Frontal cortex (tissue), 4 donors: ENCODE measurements around the gene HOXB6. TPM values are rescaled to one million over a fixed set of nuclear protein-coding genes. Genes with fewer than 3 reads are reported as not detected.

Experiments
- DNase-seq, 2 donors: peaks; one replicate each; pipeline ENCODE4 v3.0.0; 2012; ENCODE audit warnings: low spot score in 2 of 2
- FAIRE-seq: peaks from 2 replicates; lab custom pipeline; 2012; peaks lifted over from hg19 to GRCh38; lab: Jason Lieb, UNC
- total RNA-seq: library from RNA; depleted of rRNA; stranded (reverse); fragments of >200 nt; gene quantifications from one replicate; pipeline ENCODE4 v1.2.3, GENCODE V29; 2014
- donor health status: control.
- donor health status: control.
- donor health status: control.

HOXB6 gene
- total RNA-seq, 1 donor from 2014 or later, result not detected

DNA sequence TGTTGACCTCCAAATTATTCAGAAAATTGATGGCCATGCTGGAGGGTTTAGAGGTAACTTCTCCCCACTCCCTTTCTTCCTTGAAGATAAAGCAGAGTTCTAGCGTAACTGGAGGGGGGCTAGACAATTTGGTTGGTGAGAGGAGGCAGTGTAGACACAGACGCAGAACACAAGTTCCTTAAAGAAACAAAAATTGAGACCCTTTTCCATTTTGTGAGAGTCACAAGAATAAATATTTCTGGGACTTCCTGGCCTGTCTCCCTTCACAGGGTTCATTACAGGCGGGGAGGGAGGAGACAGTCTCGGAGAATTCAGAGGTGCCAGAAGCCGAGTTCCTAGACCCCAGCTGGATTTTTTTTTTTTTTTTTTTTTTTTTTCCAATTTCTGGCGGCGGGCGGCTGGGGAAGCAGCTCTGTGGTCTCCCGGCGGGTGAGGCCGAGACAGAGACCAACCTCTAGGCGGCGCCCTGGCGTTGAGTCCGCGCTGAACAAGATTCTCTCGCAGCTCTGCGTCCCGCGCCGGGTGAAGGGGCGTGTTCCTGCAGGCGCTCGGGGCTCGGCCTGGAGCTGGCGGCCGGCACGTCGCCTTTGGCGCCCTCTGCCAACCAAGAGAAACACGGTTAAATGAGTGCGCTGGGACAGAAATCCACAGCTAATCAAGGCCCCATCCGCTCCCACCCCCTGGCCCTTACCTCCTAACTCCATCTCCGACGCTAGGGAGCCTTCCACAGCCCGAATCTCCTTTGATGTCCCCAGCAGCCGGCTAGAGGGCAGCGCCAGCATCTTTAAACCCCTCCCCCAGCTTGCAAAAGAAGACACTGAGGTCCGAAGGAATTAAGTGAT is 31.6 kb upstream of the HOXB6 start:
- no peak for FAIRE-seq
- no peak for DNase-seq

DNA sequence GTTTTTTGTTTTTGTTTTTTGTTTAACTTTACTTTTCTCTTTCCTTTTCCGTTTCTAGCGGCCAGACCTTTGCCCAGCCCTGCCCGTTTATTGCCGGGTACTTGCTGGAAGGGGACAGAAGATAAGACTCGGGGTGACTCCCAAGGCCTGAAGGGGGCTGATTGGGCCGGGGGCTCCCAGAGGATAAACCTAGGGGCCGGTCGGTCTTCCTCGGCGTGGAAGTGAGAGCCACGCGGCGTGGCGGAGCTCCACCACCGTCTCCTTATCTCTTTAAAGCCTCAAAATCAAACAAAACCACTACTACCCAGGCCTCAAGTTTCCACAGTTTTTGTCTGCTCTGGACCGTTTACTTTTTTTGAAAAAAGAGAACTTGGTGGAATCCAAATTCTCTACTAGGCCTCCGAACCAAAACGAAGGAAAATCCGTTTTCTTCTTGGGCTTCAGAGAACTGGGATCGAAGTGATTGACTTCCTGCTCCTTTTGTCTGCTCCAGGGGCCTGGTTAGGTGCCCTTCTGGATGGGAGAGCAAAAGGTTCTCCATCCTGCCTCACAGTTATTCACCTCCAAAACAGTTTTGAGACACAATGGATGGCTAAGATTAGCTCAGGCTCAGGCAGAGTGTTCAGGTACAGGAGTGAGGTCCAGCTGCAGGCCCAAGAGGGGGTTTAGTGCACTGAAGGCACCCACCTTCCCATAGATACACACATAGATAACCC is 29.9 kb upstream of the HOXB6 start:
- FAIRE-seq (no peak), DNase-seq (no peak)

DNA sequence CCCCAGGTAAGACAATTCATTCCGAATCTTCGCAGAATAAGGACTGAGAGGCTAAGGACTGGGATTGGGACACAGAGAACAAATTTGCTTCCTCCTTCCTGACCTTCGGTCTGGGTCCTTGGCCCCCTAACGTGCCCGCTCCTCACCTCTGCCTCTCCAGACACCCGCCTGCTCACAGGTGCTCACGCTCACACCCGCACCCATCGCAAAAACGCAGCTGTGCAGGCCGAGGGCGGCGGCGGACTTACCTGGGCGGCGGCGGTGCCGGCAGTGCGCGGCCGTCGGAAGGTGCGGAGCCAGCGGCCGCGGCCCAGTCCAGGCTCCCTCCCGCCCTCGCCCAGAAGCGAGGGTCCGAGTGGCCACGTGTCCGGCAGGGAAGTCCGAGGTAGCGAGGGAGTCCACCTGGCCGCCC is 28.5 kb upstream of the HOXB6 start:
- DNase-seq (no peak), FAIRE-seq (no peak)

DNA sequence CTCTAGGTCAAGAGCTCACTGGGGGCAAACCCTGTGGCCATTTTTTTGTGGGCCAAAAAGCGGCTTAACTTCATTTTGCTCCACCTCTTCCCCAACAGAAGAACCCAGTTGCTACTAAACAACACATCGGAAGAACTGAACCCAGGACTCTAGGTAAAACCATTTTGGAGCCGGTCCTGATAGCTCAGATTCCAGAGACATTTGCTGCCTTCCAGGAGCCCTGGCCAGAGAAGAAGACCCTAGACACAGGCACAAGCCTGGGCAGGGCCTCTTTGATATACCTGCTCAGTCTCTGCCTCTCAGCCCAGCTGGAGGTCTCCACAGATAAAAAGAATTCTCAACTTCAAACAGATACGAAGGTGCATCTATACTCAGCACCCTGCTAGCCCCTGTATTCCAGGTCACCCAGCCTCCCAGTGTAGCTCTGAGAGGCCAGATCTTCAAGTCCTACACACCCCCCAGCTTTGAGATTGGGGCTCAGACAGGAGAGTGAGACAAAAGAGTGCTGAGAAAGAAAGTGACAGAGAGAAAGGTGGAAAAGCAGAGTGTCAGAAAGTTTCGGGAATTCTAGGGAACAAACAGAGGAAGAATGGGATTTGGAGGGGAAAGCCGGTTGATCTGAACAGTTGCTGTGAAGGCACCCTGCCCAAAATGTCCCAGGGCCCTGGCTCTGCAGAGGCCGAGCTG is 27.9 kb upstream of the HOXB6 start:
- FAIRE-seq (no peak), DNase-seq (no peak)

DNA sequence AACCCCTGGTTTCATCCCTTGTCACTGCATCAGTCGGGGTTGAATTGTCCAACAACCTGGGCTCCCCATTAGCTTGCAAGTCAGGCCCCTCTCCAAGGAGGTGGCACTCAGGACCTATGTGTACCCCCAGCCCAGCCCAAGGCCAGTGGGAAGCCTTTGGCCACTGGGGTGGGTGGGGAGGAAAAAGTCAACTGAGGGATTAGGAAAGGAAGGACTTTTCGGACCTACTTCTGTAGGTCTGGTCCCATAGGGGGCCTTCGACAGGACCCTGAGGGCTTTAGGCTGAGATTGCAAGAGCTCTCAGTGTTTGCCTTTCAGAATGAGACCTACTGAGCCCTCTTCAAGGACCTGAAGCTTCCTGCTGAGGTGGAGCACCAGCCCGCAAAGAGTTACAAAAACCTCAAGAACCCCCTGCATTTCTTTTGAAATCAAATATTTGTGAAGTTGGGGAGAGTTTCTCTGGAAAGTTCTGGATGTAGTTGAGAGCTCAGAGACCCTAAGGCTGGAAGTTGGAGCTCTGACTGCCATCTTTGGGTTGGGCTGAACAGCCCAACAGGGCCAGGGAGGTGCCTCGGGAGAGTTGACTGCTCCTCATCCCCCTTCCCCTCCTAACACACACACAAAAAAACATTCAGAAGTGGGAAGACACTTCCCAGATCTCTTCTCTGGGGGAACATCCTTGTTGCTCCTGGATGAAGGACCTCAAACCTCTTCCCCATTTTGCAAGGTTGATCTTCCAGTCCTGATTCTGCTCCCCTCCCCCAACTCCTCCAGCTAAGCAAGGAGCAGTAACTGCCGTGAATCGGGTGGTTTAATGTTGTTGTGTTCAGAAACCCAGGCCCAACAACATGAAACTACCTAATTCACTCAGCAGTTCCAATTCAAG is 27.1 kb upstream of the HOXB6 start:
- FAIRE-seq (no peak), DNase-seq (no peak)

DNA sequence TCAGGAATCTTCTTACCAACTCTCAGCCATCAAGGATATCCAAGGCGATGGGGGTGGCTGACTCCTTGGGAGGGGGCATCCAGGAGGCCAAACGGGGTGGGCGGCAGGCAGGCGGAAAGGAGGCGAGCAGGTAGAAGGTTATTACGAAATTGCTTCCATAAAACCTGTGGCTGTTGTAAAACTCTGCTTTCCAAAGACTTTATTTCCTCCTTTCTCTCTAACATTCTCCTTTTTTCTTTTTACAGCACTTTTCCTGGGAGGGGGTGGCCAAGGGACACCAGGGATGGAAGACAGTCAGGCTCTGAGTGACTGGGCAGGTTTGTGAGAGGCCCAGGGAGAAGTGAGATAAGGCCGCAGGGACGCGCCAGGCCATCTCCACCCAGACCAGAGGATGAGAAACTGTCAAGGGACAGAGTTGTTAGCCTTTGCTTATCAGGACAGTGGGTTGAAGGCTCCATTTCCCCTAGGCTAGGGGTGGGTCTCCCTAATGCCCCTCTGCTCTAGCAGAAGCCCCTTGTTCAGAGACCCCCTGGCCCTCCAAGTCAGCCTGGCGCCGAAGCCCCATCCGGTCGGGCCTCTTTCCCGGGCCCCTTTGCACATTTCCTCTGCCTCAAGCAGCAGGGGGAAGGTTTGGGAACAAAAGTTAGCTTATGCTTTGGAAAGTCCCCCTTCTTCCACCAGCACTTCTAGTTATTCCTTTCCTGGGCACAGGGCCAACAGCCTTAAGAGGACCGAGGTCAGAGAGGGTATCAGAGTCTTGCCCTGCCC is 26.3 kb upstream of the HOXB6 start:
- DNase-seq (no peak), FAIRE-seq (no peak)

DNA sequence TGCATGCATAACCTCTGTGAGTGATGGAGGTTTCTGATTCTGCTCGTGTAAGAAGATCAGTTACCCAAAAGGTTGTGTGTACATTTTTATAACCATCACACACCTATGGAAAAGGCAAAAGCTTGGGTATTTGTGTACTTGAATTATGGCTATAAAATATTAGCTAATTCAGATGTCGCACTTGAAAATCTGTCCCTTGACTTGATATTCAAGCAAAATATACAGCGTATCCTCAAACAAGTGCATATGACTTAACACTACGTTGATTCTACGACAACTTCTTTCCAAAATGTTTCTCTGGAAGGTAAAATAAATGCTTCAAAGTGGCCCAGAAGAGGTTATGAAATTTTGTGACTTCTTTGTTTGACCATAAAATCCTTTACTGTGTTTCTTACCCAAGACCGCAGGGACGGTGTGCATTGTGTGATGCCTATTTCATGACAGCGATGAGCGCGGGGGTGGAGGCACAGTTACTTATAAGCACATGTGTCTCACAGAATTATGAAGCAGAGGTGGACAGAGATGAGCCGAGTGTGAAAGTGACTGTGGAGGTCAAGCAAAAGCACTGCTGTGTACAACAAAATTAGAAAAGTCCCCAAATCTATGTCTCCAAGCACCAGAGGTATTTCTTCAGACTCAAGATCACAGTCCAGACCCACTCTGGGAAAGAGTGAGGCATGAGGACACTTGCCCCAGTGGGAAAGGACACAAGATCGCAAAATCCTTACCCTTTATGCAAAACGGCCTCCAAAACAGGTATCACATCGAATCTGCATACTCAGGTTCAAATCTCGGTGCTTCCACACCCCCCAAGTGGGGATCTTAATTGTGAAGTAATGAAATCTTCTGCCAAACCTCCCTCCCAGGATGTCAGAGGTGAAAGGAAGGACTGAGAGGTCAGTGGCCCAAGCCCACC is 25.5 kb upstream of the HOXB6 start:
- DNase-seq (no peak), FAIRE-seq (no peak)

DNA sequence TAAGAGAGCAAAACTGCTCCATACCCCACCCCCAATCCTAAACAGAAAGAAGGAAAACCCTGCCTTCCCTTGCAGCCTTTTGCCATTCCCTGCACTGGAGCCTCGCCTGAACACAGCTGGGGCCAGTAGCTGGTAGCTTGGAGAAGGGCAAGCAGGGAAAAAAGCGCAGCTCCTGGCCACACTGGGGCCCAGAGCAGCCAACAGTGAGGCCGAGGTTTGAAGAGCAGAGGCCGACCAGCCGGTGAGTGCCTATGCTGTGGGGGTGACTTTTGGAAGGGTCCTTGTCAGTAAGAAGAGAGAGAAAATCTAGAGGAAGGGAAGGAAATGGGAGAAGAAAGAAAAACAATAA is 24.6 kb upstream of the HOXB6 start:
- DNase-seq (no peak), FAIRE-seq (no peak)

DNA sequence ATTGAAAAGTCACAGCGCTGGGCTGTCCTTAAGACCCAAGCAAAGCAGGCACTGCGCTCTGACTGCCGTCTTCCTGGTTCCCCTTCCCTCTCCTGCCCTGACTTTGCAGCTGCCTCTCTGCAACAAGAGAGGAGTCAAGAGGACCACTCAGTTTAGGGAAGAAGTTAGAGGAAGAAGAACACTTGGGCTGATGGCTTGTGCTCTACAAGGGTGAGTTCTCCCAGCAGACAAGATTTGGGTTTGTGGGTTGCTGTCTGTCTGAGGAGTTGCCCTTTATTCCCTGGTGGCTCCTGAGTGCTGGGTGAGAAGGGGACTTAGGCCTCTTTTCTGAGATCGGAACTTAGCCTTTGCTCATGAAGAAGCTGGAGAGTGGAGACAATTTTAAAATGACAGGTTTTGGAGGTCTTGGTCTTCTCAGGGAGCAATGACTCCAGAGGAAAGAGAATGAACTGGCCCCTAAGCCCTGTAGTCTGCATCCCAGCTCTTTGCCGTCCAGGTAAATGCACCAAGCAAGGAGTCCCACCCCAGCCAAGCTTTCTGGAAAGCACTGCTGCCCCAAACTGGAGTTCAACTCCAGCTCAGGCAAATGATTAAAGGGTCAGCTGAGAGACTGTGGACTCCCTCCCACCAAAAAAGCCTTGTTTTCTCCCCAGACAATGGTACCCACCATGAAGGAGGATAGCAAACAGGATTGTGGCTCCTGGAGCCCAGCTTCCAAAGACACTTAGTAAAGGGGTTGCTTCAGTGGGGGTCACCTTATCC is 24.0 kb upstream of the HOXB6 start:
- DNase-seq (no peak), FAIRE-seq (no peak)

DNA sequence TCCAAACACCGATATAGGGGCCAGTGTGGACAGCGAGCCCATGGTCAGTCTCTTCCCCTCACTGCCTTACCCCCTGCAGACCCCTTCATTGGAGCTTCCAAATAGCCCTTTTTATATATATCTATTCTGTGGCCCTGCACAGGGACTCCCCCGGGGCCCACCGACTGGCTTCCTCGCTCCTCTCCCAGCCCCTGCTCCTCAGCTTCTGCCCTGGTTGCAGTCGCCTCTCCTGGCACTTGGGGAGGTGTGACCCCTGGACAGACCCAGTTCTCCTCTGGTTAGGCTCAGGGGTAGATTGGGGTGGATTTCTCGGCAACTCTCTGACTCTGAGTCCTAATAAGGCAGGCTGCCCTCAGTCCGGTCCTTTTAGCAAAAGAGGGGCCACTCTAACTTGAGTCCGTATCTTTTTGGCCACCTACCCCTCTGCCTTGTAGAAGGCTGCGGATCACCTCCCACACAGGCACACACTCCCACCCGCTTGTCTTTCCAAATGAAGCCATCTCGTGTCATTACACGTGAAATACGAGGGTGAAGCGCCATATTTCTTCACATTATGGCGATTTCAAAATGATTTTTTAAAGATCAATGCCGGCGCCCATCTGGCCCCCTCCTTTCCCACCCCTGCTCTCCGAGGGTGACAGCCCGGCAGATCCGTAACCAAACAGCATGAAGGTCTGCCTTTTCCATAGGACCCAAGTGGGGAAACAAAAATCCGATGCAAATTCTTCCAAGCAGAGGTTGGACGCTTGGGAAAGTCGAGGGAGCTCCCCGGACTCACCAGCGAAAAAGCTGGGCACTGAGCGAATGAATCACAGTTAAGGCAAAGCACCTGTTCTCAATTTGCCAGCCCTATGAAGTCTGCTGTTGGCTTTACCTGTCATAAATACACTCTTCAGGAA is 23.1 kb upstream of the HOXB6 start:
- FAIRE-seq (no peak), DNase-seq (no peak)

DNA sequence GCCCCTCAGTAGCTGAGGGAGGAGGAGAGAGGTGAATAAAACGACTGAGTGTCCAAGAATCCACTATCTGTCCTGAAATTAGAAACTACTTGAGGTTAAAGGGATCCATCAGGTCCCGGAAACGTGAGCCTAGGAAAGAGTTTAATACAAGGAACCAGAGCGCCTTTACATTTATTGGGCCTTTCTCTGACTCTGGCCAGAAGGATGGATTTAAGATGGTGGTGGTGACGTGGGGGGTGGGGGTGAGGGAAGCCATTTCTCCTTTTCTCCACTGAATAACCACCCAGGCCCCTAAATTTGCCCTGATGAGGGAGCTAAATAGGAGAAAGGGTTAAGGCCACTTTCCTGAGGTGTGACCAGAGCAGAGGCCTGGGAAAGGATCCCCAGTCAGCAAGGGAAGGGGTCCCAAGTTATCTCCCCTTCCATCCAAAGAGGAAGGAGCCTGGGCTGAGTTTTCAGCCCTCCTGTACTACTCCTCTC is 22.4 kb upstream of the HOXB6 start:
- no peak for FAIRE-seq

DNA sequence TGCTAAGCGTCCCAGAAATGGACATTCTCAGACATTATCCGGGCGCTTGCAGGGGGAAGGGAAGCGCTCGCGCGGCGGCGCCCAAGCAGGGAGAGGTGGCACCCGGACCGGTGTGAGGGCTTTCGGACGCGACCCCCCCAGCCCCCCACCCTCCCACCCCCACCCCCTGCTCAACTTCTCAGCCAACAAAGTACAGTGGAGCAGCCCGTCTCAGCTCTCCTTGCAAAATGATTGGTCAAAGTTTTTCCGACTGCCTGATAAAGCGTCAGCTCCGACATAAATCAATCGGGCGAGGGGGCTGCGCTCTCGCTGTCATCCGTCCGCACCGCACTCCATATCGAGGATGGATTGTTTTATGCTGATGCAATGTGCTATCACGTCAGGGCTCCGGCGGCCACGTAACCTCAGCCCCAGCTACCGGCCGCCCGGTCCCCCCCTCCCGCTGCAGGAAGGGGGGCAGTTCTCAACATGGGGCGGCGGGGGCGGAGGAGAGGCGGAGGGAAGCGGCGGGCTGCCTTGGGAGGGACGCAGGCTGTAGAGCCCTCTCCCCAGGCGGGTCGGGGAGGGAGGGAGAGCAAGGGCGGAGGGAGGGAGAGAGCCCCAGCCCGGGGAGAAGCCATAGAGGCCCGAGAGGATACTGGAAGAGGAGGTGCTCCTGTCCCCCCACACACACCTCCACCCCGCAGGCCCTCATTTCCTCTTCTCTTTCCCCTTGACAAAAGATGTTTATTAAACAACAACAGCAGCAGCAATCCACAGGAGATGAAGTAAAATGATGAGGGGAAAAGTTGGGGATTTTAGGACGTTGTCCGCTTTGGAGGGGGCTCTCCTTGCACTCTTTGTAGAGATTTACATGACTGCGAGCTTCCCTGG is 21.7 kb upstream of the HOXB6 start, which contains the start of gene HOXB9:
Gene HOXB9 (minus strand): TSS at position 114 of the 873 bp plus-strand sequence. CDS start 89 bp downstream, at position 25.
- FAIRE-seq (no peak), DNase-seq (no peak)

More for the DNA sequence above, 22.4 kb upstream of the HOXB6 start:
- DNase-seq, result no peak

DNA sequence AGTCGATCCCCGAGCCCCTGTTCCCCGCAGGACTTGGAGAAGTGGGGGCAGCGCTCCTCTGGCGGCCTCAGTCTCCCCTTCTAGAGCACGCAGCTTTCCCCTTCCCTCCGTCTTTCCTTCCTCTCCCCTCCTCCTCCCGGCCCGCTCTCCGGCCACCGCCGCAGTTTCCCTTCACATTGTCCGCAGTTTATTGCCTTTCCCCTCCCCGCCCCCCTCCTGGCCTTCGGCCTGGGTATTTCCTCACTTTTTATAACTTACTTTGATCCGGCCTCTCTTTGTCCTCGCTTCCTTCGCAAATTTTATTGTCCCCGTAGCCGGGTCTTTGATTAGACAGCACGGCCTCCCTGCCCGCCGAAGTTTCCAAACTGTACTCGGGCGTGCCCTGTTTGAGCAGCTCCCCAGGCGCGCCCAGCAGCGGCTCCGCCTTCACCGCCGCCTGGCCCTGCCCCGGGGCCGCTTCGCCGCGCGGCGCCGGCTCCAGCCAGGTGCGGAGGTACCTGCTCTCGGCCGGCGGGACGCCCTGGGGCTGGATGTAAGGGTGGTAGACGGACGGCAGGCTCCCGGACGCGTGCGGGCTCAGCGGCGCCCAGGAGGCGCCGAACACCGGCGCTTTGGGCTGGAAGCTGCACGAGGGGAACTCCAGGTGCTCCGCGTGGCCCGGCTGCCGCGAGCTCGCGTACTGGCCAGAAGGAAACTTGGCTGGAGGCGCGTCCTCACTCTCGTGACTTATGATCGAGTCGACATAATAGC is 20.9 kb upstream of the HOXB6 start:
- no peak for FAIRE-seq
- DNase-seq, result no peak
